ENCODE measurements around the gene ARHGAP15.

ARHGAP15 gene

GRCh38 chr2:143744114-143744513, 614.9 kb downstream of the ARHGAP15 start:
- no peak for TF ChIP-seq CTCF (IDR thresholded peaks at IDR 0.05; ENCODE audit: low read depth, low read length)
- H3K4me3 ChIP-seq (ENCODE audit: low read depth, low read length): no peak overlapping the region

GRCh38 chr2:143745060-143745459, 615.8 kb downstream of the ARHGAP15 start:
- no peak for TF ChIP-seq CTCF (IDR thresholded peaks at IDR 0.05; ENCODE audit: low read depth, low read length)
- no peak overlapping the region for H3K4me3 ChIP-seq (ENCODE audit: low read depth, low read length)

GRCh38 chr2:143754742-143755141, 625.5 kb downstream of the ARHGAP15 start:
- no peak for TF ChIP-seq CTCF (IDR thresholded peaks at IDR 0.05; ENCODE audit: low read depth, low read length)
- no peak overlapping the region for H3K4me3 ChIP-seq (ENCODE audit: low read depth, low read length)

- no peak for TF ChIP-seq CTCF (IDR thresholded peaks at IDR 0.05; ENCODE audit: low read depth, low read length)
- H3K4me3 ChIP-seq (ENCODE audit: low read depth, low read length): no peak overlapping the region
Observed at GRCh38 chr2:143758629-143759330, 629.6 kb downstream of the ARHGAP15 start.

- no peak overlapping the region for H3K4me3 ChIP-seq (ENCODE audit: low read depth, low read length)
- no peak for TF ChIP-seq CTCF (IDR thresholded peaks at IDR 0.05; ENCODE audit: low read depth, low read length)
Observed at GRCh38 chr2:143759455-143759854, 630.2 kb downstream of the ARHGAP15 start.

- H3K4me3 ChIP-seq (ENCODE audit: low read depth, low read length): no peak overlapping the region
- TF ChIP-seq CTCF (IDR thresholded peaks at IDR 0.05; ENCODE audit: low read depth, low read length): no peak
Observed at GRCh38 chr2:143762176-143762928, 633.1 kb downstream of the ARHGAP15 start.

GRCh38 chr2:143764261-143764660, 635.0 kb downstream of the ARHGAP15 start:
- H3K4me3 ChIP-seq (ENCODE audit: low read depth, low read length): no peak overlapping the region
- no peak for TF ChIP-seq CTCF (IDR thresholded peaks at IDR 0.05; ENCODE audit: low read depth, low read length)
